Spleen (tissue), 7 donors: Measurements from ENCODE around the gene CX3CL1.

Experiments used
- CTCF ChIP-seq, 11 experiments: fragments of 200-600 bp in 7 of 11; fragments of 450-650 bp in 4 of 11; sonication (generic) in 4 of 11; IDR thresholded peaks in 8 of 11; conservative IDR thresholded peaks in 3 of 11; 1 replicate in 7 of 11; 2 replicates in 4 of 11; pipeline versions ENCODE4 v1.4.0 to v1.8.0; 2016 to 2021; ENCODE audit warnings: antibody characterized with exemption in 11 of 11, inconsistent platforms in 4 of 11, mild to moderate bottlenecking in 1 of 11
- POLR2A ChIP-seq, 3 donors: fragments of 450-650 bp; IDR thresholded peaks; one replicate each; pipeline ENCODE4 v1.5.1; 2017; ENCODE audit warnings: antibody characterized with exemption in 3 of 3, mild to moderate bottlenecking in 1 of 3
- POLR2AphosphoS5 ChIP-seq, 3 donors: sonication (generic); formaldehyde crosslinking; IDR thresholded peaks; one replicate each; pipeline ENCODE4 v1.5.1; 2017; ENCODE audit warnings: antibody characterized with exemption in 3 of 3
- donor health status: DM: no; HTN: no; CAD: no; lungs with moderate emphysema.
- donor health status: DM: no; HTN: no; CAD: no.
- donor health status: DM: no; HTN: no; CAD: no.

DNA sequence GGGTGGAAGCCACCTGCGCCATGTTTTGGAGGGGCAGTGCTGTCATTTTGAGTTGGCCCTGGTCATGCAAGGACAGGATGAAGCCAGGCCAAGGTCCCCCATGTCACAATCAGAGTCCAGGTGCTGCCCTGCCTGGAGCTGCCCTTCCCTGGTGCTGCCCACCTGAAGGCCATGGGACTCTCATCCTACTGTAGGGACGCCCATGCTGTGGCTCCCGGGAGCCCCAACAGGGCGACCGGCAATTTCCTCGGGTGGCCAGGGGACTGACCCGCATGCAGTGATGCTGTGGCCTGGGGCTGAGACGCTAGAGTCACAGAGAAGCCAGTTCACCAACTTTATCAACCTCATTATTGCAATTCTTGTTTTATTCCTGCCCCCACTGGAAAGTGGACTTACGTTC is 40.3 kb downstream of the CX3CL1 start:
- TF ChIP-seq CTCF (IDR thresholded peaks at IDR 0.05 in 8 of 11, conservative IDR thresholded peaks at IDR 0.05 in 3 of 11) (no peak), POLR2A (IDR thresholded peaks at IDR 0.05) (no peak), POLR2AphosphoS5 (IDR thresholded peaks at IDR 0.05) (no peak)
